Measurements from ENCODE around the gene RPP14.
A peak's percentile ranks its signal among the peaks of the same experiment; 100 is the strongest.

Gene RPP14

GRCh38 chr3:58329150-58329921, 23.3 kb downstream of the RPP14 start:
- no peak overlapping the region for H3K4me3 ChIP-seq (ENCODE audit: low read length)
- H3K4me2 ChIP-seq (ENCODE audit: low read length) = no peak overlapping the region
- H3K36me3 ChIP-seq (ENCODE audit: control insufficient read depth, low read length) = peaks cover 12% of the 10 kb centered on the region
- H3K27me3 ChIP-seq (ENCODE audit: control insufficient read depth, low read length) = no peaks in the 10 kb centered on the region
- TF ChIP-seq CTCF (IDR thresholded peaks at IDR 0.05; ENCODE audit: low read depth, low read length, poor library complexity, severe bottlenecking) = no peak
- TF ChIP-seq EZH2phosphoT487 (IDR thresholded peaks at IDR 0.05; ENCODE audit: borderline replicate concordance, low read length) = no peak
- H3K79me2 ChIP-seq (ENCODE audit: control insufficient read depth, low read length) = peaks cover 27% of the 10 kb centered on the region
- H3K9me3 ChIP-seq (ENCODE audit: control insufficient read depth, insufficient read depth, low read length) = no peaks in the 10 kb centered on the region
- no peaks in the 10 kb centered on the region for H4K20me1 ChIP-seq (ENCODE audit: control insufficient read depth, insufficient read depth, low read depth, low read length)
- no peak overlapping the region for H3K27ac ChIP-seq (ENCODE audit: low read depth, low read length)
- peaks cover 24% of the 10 kb centered on the region for H3F3A ChIP-seq (ENCODE audit: control insufficient read depth, insufficient read depth)
- no peaks in the 10 kb centered on the region for H3K9me2 ChIP-seq (replicated peaks; ENCODE audit: control insufficient read depth, low read length)
- peaks cover 38% of the 10 kb centered on the region for H3K4me1 ChIP-seq (ENCODE audit: control insufficient read depth, low read length)

- Histone ChIP-seq H4K20me1 (ENCODE audit: control insufficient read depth, insufficient read depth, low read depth, low read length) (no peaks in the 10 kb centered on the region), H3K79me2 (ENCODE audit: control insufficient read depth, low read length) (peaks cover 34% of the 10 kb centered on the region), H3K4me3 (ENCODE audit: low read length) (no peak overlapping the region), H3K27me3 (ENCODE audit: control insufficient read depth, low read length) (no peaks in the 10 kb centered on the region), H3K27ac (ENCODE audit: low read depth, low read length) (no peak overlapping the region), H3K4me1 (ENCODE audit: control insufficient read depth, low read length) (peaks cover 33% of the 10 kb centered on the region), H3K36me3 (ENCODE audit: control insufficient read depth, low read length) (peaks cover 17% of the 10 kb centered on the region), H3K4me2 (ENCODE audit: low read length) (no peak overlapping the region), H3K9me2 (replicated peaks; ENCODE audit: control insufficient read depth, low read length) (no peaks in the 10 kb centered on the region), H3F3A (ENCODE audit: control insufficient read depth, insufficient read depth) (peaks cover 30% of the 10 kb centered on the region), H3K9me3 (ENCODE audit: control insufficient read depth, insufficient read depth, low read length) (no peaks in the 10 kb centered on the region)
- TF ChIP-seq CTCF (IDR thresholded peaks at IDR 0.05; ENCODE audit: low read depth, low read length, poor library complexity, severe bottlenecking) (no peak), EZH2phosphoT487 (IDR thresholded peaks at IDR 0.05; ENCODE audit: borderline replicate concordance, low read length) (no peak)
Measured at GRCh38 chr3:58329922-58330413, 23.9 kb downstream of the RPP14 start.

- no peaks in the 10 kb centered on the region for H4K20me1 ChIP-seq (ENCODE audit: control insufficient read depth, insufficient read depth, low read depth, low read length)
- peaks cover 31% of the 10 kb centered on the region for H3K36me3 ChIP-seq (ENCODE audit: control insufficient read depth, low read length)
- peak overlapping the region; percentile 92 for H3K4me3 ChIP-seq (ENCODE audit: low read length)
- peaks cover 51% of the 10 kb centered on the region for H3K79me2 ChIP-seq (ENCODE audit: control insufficient read depth, low read length)
- peak overlapping the region; percentile 99; the same call in 1 of the 2 replicates for H3K27ac ChIP-seq (ENCODE audit: low read depth, low read length)
- H3K27me3 ChIP-seq (ENCODE audit: control insufficient read depth, low read length) = no peaks in the 10 kb centered on the region
- TF ChIP-seq EZH2phosphoT487 (IDR thresholded peaks at IDR 0.05; ENCODE audit: borderline replicate concordance, low read length) = no peak
- no peak for TF ChIP-seq CTCF (IDR thresholded peaks at IDR 0.05; ENCODE audit: low read depth, low read length, poor library complexity, severe bottlenecking)
- no peaks in the 10 kb centered on the region for H3K9me3 ChIP-seq (ENCODE audit: control insufficient read depth, insufficient read depth, low read length)
- peaks cover 38% of the 10 kb centered on the region for H3K4me1 ChIP-seq (ENCODE audit: control insufficient read depth, low read length)
- peak overlapping the region; percentile 74 for H3K4me2 ChIP-seq (ENCODE audit: low read length)
- peaks cover 44% of the 10 kb centered on the region for H3F3A ChIP-seq (ENCODE audit: control insufficient read depth, insufficient read depth)
- H3K9me2 ChIP-seq (replicated peaks; ENCODE audit: control insufficient read depth, low read length) = no peaks in the 10 kb centered on the region
Measured at GRCh38 chr3:58331593-58332152, 25.6 kb downstream of the RPP14 start.

All from DOHH2 (cell line).